Measurements from ENCODE around the gene SPP2. TPM values are rescaled to one million over a fixed set of nuclear protein-coding genes. Genes with fewer than 3 reads are reported as not detected.

SPP2 gene
- total RNA-seq, 1 experiment from 2014 or later: not detected

- in situ Hi-C loops (cut with HindIII; ENCODE audit: low pct_unique_long_range_greater_than_20kb, low sequenced_read_pairs): no loop called here
- ATAC-seq (no peak), DNase-seq (ENCODE audit: low read depth, low spot score) (no peak)
- Histone ChIP-seq H3K4me1 (ENCODE audit: control insufficient read depth, insufficient read depth, low read length) (peaks cover 6% of the 10 kb centered on the region), H3K27me3 (ENCODE audit: control insufficient read depth, insufficient read depth, low read length) (no peaks in the 10 kb centered on the region), H3K4me3 (ENCODE audit: low read depth in 2 of 2, low read length in 2 of 2) (no peak overlapping the region), H3K9me3 (ENCODE audit: control insufficient read depth, insufficient read depth, low read depth, low read length) (no peaks in the 10 kb centered on the region), H3K36me3 (ENCODE audit: control insufficient read depth, insufficient read depth, low read length) (no peaks in the 10 kb centered on the region), H3K27ac (ENCODE audit: low read length) (no peak overlapping the region)
- intact Hi-C loops (cut with micrococcal nuclease; ENCODE audit: unreplicated experiment): no loop called here
- TF ChIP-seq TCF7L2 (IDR thresholded peaks at IDR 0.05; ENCODE audit: low read depth, low read length): no peak
- TF ChIP-seq SIN3A (IDR thresholded peaks at IDR 0.05; ENCODE audit: borderline replicate concordance, insufficient read depth, low read depth, low read length): no peak
- no peak for TF ChIP-seq REST (IDR thresholded peaks at IDR 0.05; ENCODE audit: insufficient read depth in 1 of 2, low read depth in 2 of 2, low read length in 1 of 2)
- TF ChIP-seq CTCF (IDR thresholded peaks at IDR 0.05): no peak
- no peak for TF ChIP-seq POLR2AphosphoS5 (IDR thresholded peaks at IDR 0.05; ENCODE audit: low read depth, low read length)
- ChIA-PET POLR2A (no interaction called here), CTCF (no interaction called here)
- no TSS peak for BruUV-seq (replicated peaks)
These were observed 9.7 kb downstream of the SPP2 start for GRCh38 chr2:234060236-234060635.

- POLR2A ChIA-PET: no interaction called here
- no peak for ATAC-seq
These were observed 11.2 kb downstream of the SPP2 start for GRCh38 chr2:234061624-234062257.

More at GRCh38 chr2:234061624-234062257, 11.2 kb downstream of the SPP2 start:
- in situ Hi-C loops (cut with HindIII; ENCODE audit: low pct_unique_long_range_greater_than_20kb, low sequenced_read_pairs): no loop called here
- Histone ChIP-seq H3K27ac (ENCODE audit: low read length) (no peak overlapping the region), H3K4me1 (ENCODE audit: control insufficient read depth, insufficient read depth, low read length) (peaks cover 4% of the 10 kb centered on the region), H3K27me3 (ENCODE audit: control insufficient read depth, insufficient read depth, low read length) (no peaks in the 10 kb centered on the region), H3K9me3 (ENCODE audit: control insufficient read depth, insufficient read depth, low read depth, low read length) (no peaks in the 10 kb centered on the region), H3K36me3 (ENCODE audit: control insufficient read depth, insufficient read depth, low read length) (no peaks in the 10 kb centered on the region), H3K4me3 (ENCODE audit: low read depth in 2 of 2, low read length in 2 of 2) (no peak overlapping the region)
- CTCF ChIA-PET: no interaction called here
- no TSS peak for BruUV-seq (replicated peaks)
- intact Hi-C loops (cut with micrococcal nuclease; ENCODE audit: unreplicated experiment): no loop called here
- no peak for DNase-seq (ENCODE audit: low read depth, low spot score)
- no peak for TF ChIP-seq SIN3A (IDR thresholded peaks at IDR 0.05; ENCODE audit: borderline replicate concordance, insufficient read depth, low read depth, low read length)
- TF ChIP-seq TCF7L2 (IDR thresholded peaks at IDR 0.05; ENCODE audit: low read depth, low read length): no peak
- no peak for TF ChIP-seq CTCF (IDR thresholded peaks at IDR 0.05)
